ENCODE data around the gene CALB2.

The CALB2 gene

GRCh38 chr16:71431991-71432390 is 73.5 kb downstream of the CALB2 start:
- Histone ChIP-seq H3K9me3 (ENCODE audit: control insufficient read depth, insufficient read depth, low read length) (no peaks in the 10 kb centered on the region), H3K4me1 (ENCODE audit: control insufficient read depth, insufficient read depth, low read length) (no peaks in the 10 kb centered on the region), H3K4me3 (ENCODE audit: low read depth, low read length) (no peak overlapping the region), H3K9ac (ENCODE audit: low read depth, low read length) (no peak overlapping the region), H3K27me3 (ENCODE audit: control insufficient read depth, insufficient read depth, low read length) (peaks cover 2% of the 10 kb centered on the region), H3K36me3 (ENCODE audit: control insufficient read depth, insufficient read depth, low read length) (no peaks in the 10 kb centered on the region)

DNA sequence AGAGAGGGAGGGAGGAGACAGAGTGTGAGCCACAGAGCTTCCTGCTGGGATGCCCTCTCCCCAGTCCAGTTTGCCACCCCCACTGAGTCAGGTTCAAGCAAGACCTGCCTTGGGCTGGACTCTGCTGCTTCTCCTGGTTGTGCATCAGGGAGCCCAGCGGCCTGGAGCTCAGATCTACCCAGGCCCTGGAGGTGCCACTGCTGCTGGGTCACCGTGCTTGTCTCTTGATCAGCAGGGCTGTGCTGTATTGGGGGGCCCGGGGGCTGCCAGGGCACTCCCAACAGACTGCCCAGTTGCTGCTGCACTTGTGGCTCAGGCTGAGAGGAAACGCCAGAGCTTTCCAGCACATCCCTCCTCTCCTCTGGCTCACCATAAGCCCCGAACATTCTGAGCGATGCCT is 74.4 kb downstream of the CALB2 start:
- H3K4me1 ChIP-seq (ENCODE audit: control insufficient read depth, insufficient read depth, low read length) = no peaks in the 10 kb centered on the region
- no peaks in the 10 kb centered on the region for H3K9me3 ChIP-seq (ENCODE audit: control insufficient read depth, insufficient read depth, low read length)
- H3K36me3 ChIP-seq (ENCODE audit: control insufficient read depth, insufficient read depth, low read length) = no peaks in the 10 kb centered on the region
- H3K27me3 ChIP-seq (ENCODE audit: control insufficient read depth, insufficient read depth, low read length) = peaks cover 2% of the 10 kb centered on the region
- no peak overlapping the region for H3K9ac ChIP-seq (ENCODE audit: low read depth, low read length)
- H3K4me3 ChIP-seq (ENCODE audit: low read depth, low read length) = no peak overlapping the region

GRCh38 chr16:71436473-71436872 is 78.0 kb downstream of the CALB2 start:
- Histone ChIP-seq H3K9me3 (ENCODE audit: control insufficient read depth, insufficient read depth, low read length) (no peaks in the 10 kb centered on the region), H3K4me3 (ENCODE audit: low read depth, low read length) (no peak overlapping the region), H3K36me3 (ENCODE audit: control insufficient read depth, insufficient read depth, low read length) (no peaks in the 10 kb centered on the region), H3K9ac (ENCODE audit: low read depth, low read length) (no peak overlapping the region), H3K27me3 (ENCODE audit: control insufficient read depth, insufficient read depth, low read length) (no peaks in the 10 kb centered on the region), H3K4me1 (ENCODE audit: control insufficient read depth, insufficient read depth, low read length) (no peaks in the 10 kb centered on the region)

- Histone ChIP-seq H3K4me3 (ENCODE audit: low read depth, low read length) (no peak overlapping the region), H3K36me3 (ENCODE audit: control insufficient read depth, insufficient read depth, low read length) (no peaks in the 10 kb centered on the region), H3K27me3 (ENCODE audit: control insufficient read depth, insufficient read depth, low read length) (no peaks in the 10 kb centered on the region), H3K9me3 (ENCODE audit: control insufficient read depth, insufficient read depth, low read length) (no peaks in the 10 kb centered on the region), H3K9ac (ENCODE audit: low read depth, low read length) (no peak overlapping the region), H3K4me1 (ENCODE audit: control insufficient read depth, insufficient read depth, low read length) (no peaks in the 10 kb centered on the region)
These were observed 81.0 kb downstream of the CALB2 start for GRCh38 chr16:71439523-71439922.
